Measurements from ENCODE around the gene KIF24. TPM values are rescaled to one million over a fixed set of nuclear protein-coding genes. Genes with fewer than 3 reads are reported as not detected.

KIF24 gene
- total RNA-seq, 4 donors from 2014 or later = 0.68 to 1.4 (median 1.0) TPM

DNA sequence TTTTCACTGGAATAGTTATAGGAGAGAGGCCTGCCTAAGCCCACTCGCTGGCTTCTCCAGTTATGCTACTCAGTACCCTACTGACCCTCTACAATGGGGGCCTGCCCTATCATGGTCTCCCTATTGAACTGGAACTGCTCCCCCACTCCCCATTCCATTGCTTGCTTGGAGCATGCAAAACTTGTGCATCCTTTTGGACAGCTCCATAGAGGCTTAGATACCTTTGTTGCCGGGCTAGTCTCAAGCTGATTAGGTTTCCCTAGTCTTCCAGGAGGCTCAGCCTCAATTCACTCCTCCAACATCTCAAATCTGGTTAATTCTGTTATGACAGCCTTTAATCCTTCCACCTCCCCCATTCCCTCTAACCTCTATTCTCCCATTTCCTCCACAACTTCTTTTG lies 39.9 kb downstream of the KIF24 start:
- H3K27ac ChIP-seq = no peak overlapping the region
- no peak overlapping the region for H3K4me3 ChIP-seq
- DNase-seq (ENCODE audit: low spot score in 2 of 2) = no peak
- H3K27me3 ChIP-seq = no peaks in the 10 kb centered on the region
- WGBS = 91% methylated on average over 2 of the region's 2 CpGs
- H3K36me3 ChIP-seq = no peaks in the 10 kb centered on the region
- TF ChIP-seq EP300 (IDR thresholded peaks at IDR 0.05) = no peak
- TF ChIP-seq, protein P1, sequence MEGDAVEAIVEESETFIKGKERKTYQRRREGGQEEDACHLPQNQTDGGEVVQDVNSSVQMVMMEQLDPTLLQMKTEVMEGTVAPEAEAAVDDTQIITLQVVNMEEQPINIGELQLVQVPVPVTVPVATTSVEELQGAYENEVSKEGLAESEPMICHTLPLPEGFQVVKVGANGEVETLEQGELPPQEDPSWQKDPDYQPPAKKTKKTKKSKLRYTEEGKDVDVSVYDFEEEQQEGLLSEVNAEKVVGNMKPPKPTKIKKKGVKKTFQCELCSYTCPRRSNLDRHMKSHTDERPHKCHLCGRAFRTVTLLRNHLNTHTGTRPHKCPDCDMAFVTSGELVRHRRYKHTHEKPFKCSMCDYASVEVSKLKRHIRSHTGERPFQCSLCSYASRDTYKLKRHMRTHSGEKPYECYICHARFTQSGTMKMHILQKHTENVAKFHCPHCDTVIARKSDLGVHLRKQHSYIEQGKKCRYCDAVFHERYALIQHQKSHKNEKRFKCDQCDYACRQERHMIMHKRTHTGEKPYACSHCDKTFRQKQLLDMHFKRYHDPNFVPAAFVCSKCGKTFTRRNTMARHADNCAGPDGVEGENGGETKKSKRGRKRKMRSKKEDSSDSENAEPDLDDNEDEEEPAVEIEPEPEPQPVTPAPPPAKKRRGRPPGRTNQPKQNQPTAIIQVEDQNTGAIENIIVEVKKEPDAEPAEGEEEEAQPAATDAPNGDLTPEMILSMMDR (IDR thresholded peaks at IDR 0.05) = no peak
- no peak for TF ChIP-seq POLR2AphosphoS5 (IDR thresholded peaks at IDR 0.05)
- no peak for TF ChIP-seq POLR2A (IDR thresholded peaks at IDR 0.05)
- H3K4me1 ChIP-seq = no peaks in the 10 kb centered on the region
- H3K9me3 ChIP-seq = no peaks in the 10 kb centered on the region

DNA sequence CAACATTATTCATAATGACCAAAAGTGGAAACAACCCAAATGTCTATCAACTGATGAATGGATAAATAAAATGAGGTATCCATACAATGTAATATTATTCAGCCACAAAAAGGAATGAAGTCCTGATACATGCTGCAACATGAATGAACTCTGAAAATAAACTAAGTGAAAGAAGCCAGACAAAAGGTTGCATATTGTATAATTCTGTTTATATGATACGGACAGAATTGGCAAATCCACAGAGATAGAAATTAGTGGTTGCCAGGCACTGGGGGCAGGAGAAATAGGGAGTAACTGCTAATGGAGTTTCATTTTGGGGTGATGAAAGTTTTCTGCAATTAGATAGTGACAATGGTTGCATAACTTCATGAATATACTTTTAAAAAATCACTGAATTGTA lies 47.0 kb downstream of the KIF24 start:
- no peaks in the 10 kb centered on the region for H3K4me1 ChIP-seq
- no peak overlapping the region for H3K4me3 ChIP-seq
- H3K27ac ChIP-seq = no peak overlapping the region
- TF ChIP-seq POLR2AphosphoS5 (IDR thresholded peaks at IDR 0.05) (no peak), EP300 (IDR thresholded peaks at IDR 0.05) (no peak), POLR2A (IDR thresholded peaks at IDR 0.05) (no peak)
- TF ChIP-seq, protein P1 (IDR thresholded peaks at IDR 0.05) = no peak
- H3K27me3 ChIP-seq = no peaks in the 10 kb centered on the region
- no peak for DNase-seq (ENCODE audit: low spot score in 2 of 2)
- H3K36me3 ChIP-seq = no peaks in the 10 kb centered on the region
- no peaks in the 10 kb centered on the region for H3K9me3 ChIP-seq
- 69% methylated on average over 1 of the region's 1 CpG for WGBS

DNA sequence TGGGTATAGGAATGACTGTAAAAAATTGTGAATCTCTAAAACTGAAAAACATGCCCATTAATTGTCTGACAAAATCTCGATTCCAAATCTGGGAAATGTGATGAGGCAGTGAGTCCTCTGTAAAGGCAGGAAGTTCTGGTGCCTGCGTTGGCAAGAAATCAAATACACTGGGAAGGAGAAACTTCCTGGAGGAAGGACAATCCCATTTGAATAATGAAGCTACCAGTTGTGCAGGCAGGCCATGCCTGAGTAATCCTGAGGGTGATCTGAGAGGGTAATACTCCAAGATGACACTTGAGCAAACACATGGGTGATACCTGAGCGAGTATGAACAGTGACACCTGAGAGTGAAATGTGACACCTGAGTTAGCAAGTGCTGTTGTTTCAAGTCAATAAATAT lies 49.7 kb downstream of the KIF24 start:
- TF ChIP-seq, protein P1 (IDR thresholded peaks at IDR 0.05) = no peak
- TF ChIP-seq POLR2AphosphoS5 (IDR thresholded peaks at IDR 0.05) (no peak), POLR2A (IDR thresholded peaks at IDR 0.05) (no peak), EP300 (IDR thresholded peaks at IDR 0.05) (no peak)
- Histone ChIP-seq H3K4me1 (no peaks in the 10 kb centered on the region), H3K9me3 (no peaks in the 10 kb centered on the region), H3K4me3 (no peak overlapping the region), H3K36me3 (no peaks in the 10 kb centered on the region), H3K27me3 (no peaks in the 10 kb centered on the region), H3K27ac (no peak overlapping the region)
- DNase-seq (ENCODE audit: low spot score in 2 of 2) = no peak
- WGBS = 74% methylated on average over 3 of the region's 3 CpGs

Other genes with a start within 250 kb of the KIF24 start
- gene DCAF12, start 202.6 kb downstream of the KIF24 start, total RNA-seq = 10 to 100 TPM; 21.8 to 31.3 (median 28.8) TPM
- 10 to 100 TPM; 42.2 to 63.3 (median 51.9) TPM for gene UBAP1, start 150.2 kb downstream of the KIF24 start, total RNA-seq
- 10 to 100 TPM; 13.2 to 19.7 (median 17.0) TPM for gene NUDT2, start 301 bp upstream of the KIF24 start, total RNA-seq
- gene MYORG, start 47.6 kb upstream of the KIF24 start, total RNA-seq = 1 to 10 TPM; 5.7 to 8.8 (median 7.3) TPM
- 10 to 100 TPM; 12.6 to 17.0 (median 15.0) TPM for gene FAM219A, start 129.3 kb upstream of the KIF24 start, total RNA-seq
- not detected for gene DNAI1, start 129.5 kb upstream of the KIF24 start, total RNA-seq
- gene ENHO, start 193.7 kb upstream of the KIF24 start, total RNA-seq = 1 to 10 TPM in 3 of 4 donors, under 1 TPM in 1; 0.65 to 4.0 (median 2.7) TPM